ENCODE data around the gene ISM1. TPM values are rescaled to one million over a fixed set of nuclear protein-coding genes. Genes with fewer than 3 reads are reported as not detected.

Gene ISM1
- total and polyA plus RNA-seq, 2 of the 13 experiments (the other 11 are each of a cell fraction or from before 2014, with no cell fraction given), result 0.40 to 1.4 TPM

DNA sequence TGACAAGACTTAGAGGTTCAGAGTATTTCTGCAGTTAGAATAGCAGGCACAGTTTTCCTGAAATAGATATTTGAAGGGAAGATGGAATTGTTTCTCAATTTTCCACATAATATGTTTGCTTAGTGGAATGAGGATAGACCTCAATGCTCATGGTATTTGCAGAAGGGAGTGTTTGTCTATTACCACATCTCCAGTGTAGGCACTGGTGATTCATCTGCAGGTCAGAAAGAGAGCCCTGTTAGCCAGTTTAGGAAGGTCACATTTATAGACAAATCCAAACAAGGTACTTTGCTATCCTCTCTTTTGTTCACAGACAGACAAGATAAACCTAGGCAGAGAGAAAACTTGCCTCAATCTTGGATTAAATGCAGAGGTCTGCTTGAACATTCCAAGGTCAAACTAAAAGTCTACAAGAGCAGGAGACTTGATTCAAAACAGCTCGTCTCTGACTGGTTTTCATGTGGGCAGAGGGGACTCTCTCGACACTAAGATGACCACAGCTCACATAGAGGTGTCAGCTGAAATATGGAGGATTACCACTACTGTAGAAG, 22.8 kb downstream of the ISM1 start (continued):
- TF ChIP-seq ZNF788 (CRISPR knock-in tag; IDR thresholded peaks at IDR 0.05; ENCODE audit: borderline replicate concordance) (peak; percentile 70; the same call in 1 of the 2 replicates), ADNP (CRISPR knock-in tag; IDR thresholded peaks at IDR 0.05) (0 out of 2 replicates have a peak, but pooled peaks have one; percentile 32), ATAD3A (CRISPR knock-in tag; IDR thresholded peaks at IDR 0.05) (no peak), ZNF432 (CRISPR knock-in tag; IDR thresholded peaks at IDR 0.05; ENCODE audit: borderline replicate concordance) (no peak), ZSCAN20 (CRISPR knock-in tag; IDR thresholded peaks at IDR 0.05; ENCODE audit: borderline replicate concordance) (peak; percentile 57; the same call in 1 of the 2 replicates), RBFOX2 (IDR thresholded peaks at IDR 0.05; ENCODE audit: low read depth, low read length) (no peak), NRL (CRISPR knock-in tag; IDR thresholded peaks at IDR 0.05; ENCODE audit: borderline replicate concordance) (no peak), KMT2B (CRISPR knock-in tag; IDR thresholded peaks at IDR 0.05) (peak; percentile 77), CCAR2 (optimal IDR thresholded peaks at IDR 0.05; ENCODE audit: low read depth, low read length) (peak; percentile 70), SRSF1 (optimal IDR thresholded peaks at IDR 0.05; ENCODE audit: low read depth, low read length) (no peak), ZFP36 (IDR thresholded peaks at IDR 0.05; ENCODE audit: borderline replicate concordance, low read depth, low read length, partially characterized antibody) (peak; percentile 70), PHF21A (CRISPR knock-in tag; IDR thresholded peaks at IDR 0.05) (peak; percentile 97), SMAD3 (CRISPR knock-in tag; IDR thresholded peaks at IDR 0.05) (peak; percentile 99), SIX1 (CRISPR knock-in tag; IDR thresholded peaks at IDR 0.05; ENCODE audit: borderline replicate concordance) (peak; percentile 95), CENPT (CRISPR knock-in tag; IDR thresholded peaks at IDR 0.05; ENCODE audit: low read depth) (no peak), ZNF225 (CRISPR knock-in tag; IDR thresholded peaks at IDR 0.05) (no peak), ZNF644 (CRISPR knock-in tag; IDR thresholded peaks at IDR 0.05; ENCODE audit: low read depth) (peak; percentile 92; the same call in 1 of the 2 replicates), HNF4A (CRISPR knock-in tag; IDR thresholded peaks at IDR 0.05) (peak; percentile 93), ESRRA (CRISPR knock-in tag; IDR thresholded peaks at IDR 0.05; ENCODE audit: low read depth) (peak; percentile 93)
- TF ChIP-seq, protein P1, sequence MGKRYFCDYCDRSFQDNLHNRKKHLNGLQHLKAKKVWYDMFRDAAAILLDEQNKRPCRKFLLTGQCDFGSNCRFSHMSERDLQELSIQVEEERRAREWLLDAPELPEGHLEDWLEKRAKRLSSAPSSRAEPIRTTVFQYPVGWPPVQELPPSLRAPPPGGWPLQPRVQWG (CRISPR knock-in tag; IDR thresholded peaks at IDR 0.05; ENCODE audit: borderline replicate concordance, low read depth), result no peak
- TF ChIP-seq, protein P2, sequence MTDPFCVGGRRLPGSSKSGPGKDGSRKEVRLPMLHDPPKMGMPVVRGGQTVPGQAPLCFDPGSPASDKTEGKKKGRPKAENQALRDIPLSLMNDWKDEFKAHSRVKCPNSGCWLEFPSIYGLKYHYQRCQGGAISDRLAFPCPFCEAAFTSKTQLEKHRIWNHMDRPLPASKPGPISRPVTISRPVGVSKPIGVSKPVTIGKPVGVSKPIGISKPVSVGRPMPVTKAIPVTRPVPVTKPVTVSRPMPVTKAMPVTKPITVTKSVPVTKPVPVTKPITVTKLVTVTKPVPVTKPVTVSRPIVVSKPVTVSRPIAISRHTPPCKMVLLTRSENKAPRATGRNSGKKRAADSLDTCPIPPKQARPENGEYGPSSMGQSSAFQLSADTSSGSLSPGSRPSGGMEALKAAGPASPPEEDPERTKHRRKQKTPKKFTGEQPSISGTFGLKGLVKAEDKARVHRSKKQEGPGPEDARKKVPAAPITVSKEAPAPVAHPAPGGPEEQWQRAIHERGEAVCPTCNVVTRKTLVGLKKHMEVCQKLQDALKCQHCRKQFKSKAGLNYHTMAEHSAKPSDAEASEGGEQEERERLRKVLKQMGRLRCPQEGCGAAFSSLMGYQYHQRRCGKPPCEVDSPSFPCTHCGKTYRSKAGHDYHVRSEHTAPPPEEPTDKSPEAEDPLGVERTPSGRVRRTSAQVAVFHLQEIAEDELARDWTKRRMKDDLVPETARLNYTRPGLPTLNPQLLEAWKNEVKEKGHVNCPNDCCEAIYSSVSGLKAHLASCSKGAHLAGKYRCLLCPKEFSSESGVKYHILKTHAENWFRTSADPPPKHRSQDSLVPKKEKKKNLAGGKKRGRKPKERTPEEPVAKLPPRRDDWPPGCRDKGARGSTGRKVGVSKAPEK (CRISPR knock-in tag; IDR thresholded peaks at IDR 0.05; ENCODE audit: borderline replicate concordance), result peak; percentile 94; the same call in 1 of the 2 replicates
- TF ChIP-seq, protein P3, sequence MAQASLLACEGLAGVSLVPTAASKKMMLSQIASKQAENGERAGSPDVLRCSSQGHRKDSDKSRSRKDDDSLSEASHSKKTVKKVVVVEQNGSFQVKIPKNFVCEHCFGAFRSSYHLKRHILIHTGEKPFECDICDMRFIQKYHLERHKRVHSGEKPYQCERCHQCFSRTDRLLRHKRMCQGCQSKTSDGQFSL (CRISPR knock-in tag; IDR thresholded peaks at IDR 0.05), result no peak
- TF ChIP-seq, protein P4, sequence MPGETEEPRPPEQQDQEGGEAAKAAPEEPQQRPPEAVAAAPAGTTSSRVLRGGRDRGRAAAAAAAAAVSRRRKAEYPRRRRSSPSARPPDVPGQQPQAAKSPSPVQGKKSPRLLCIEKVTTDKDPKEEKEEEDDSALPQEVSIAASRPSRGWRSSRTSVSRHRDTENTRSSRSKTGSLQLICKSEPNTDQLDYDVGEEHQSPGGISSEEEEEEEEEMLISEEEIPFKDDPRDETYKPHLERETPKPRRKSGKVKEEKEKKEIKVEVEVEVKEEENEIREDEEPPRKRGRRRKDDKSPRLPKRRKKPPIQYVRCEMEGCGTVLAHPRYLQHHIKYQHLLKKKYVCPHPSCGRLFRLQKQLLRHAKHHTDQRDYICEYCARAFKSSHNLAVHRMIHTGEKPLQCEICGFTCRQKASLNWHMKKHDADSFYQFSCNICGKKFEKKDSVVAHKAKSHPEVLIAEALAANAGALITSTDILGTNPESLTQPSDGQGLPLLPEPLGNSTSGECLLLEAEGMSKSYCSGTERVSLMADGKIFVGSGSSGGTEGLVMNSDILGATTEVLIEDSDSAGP (CRISPR knock-in tag; IDR thresholded peaks at IDR 0.05; ENCODE audit: borderline replicate concordance), result no peak
- TF ChIP-seq, protein P5, sequence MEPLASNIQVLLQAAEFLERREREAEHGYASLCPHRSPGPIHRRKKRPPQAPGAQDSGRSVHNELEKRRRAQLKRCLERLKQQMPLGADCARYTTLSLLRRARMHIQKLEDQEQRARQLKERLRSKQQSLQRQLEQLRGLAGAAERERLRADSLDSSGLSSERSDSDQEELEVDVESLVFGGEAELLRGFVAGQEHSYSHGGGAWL (CRISPR knock-in tag; IDR thresholded peaks at IDR 0.05), result no peak

Data from HepG2 (cell line).